ENCODE results near the gene PCNX2.

Gene PCNX2

DNA sequence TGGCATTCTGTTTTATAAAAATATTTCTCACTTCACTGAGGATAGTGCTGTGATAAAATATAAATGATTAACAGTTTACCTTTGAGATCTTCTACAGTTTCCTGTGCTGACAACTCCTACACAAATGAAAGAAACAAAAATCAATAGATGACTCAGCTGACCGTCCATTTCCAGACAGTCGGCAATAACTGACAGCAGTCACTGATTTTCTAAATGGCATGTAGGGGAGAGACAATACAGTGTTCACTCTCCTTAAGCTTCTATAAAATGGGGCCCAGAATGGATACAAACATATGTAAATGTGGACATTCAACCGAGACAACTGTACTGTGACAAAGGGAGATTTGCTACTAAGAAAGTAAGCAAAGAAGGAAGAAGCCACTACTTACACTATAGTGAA lies 34.3 kb downstream of the PCNX2 start:
- DNase-seq (ENCODE audit: low spot score), result peak; percentile 50

DNA sequence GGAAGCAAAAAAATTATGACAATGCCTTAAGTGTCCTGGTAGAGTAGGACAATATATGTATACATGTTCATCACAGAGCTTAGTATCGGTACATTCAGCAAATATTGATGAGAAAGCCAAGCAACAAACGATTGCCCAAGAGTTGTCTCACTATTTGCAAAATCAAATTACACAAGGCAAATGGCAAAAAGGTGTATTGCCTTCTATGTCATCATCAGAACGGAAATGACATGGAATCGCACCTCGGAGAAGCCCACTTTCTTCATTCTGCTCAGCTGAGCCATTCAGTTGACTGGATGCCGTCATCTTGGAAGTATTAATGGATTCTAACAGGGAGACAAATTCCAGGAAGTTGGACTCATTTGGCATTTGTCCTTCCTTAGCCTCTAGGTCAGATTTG lies 37.7 kb downstream of the PCNX2 start:
- DNase-seq (ENCODE audit: low spot score), result no peak

DNA sequence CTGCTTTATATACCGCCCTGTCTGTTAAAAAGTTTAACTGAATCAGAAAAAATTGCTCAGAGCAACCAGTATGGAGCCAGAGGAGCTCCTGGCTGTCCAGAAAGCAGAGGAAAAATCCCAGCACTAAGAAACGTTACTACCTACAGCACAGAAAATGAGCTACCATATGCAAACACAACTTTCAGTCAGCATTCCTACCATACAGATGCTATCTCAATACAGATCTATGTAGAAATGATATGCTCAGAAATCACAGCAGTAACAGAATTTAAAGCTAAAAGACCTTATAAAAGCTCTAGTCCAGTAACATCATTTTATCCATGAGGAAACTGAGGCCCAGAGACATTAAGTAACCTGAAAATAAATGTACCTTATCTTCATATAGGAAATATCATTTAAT lies 38.7 kb downstream of the PCNX2 start:
- no peak for DNase-seq (ENCODE audit: low spot score)

DNA sequence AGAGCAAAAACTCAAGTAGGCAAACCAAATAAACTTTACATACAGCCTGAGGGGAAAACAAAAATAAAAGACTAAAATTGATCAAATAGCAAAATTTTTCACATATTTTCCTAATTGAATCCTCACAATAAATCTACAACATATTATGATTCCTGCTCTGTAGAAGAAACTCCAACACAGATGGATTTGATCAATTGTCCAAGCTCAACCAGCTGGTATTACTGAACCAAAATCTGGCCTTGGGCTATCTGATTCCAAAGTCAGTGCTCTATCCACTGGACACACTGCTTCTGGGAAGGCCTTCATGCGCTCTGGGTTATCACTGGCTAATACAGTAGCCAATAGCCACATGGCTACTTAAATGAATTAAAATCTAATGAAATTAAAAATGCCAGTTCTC lies 39.3 kb downstream of the PCNX2 start:
- no peak for DNase-seq (ENCODE audit: low spot score)

DNA sequence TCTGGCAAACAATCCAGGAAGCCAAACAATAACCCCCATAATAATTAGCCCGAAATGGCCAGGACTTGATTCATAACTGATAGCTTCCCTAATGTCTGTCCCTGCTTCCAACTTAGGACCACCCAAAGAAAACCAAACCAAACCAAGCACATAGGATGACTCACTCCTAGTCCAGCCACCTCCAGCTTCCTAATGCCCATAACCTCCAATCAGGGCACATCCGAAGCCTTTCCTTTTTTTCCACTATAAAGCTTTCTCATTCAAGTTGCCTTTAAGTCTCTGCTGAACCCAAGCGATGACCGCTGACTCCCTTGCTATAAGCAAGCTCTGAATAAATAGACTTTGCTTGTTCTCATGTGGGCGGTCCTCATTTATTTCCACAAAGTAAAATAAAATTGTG lies 40.4 kb downstream of the PCNX2 start:
- DNase-seq (ENCODE audit: low spot score), result no peak

DNA sequence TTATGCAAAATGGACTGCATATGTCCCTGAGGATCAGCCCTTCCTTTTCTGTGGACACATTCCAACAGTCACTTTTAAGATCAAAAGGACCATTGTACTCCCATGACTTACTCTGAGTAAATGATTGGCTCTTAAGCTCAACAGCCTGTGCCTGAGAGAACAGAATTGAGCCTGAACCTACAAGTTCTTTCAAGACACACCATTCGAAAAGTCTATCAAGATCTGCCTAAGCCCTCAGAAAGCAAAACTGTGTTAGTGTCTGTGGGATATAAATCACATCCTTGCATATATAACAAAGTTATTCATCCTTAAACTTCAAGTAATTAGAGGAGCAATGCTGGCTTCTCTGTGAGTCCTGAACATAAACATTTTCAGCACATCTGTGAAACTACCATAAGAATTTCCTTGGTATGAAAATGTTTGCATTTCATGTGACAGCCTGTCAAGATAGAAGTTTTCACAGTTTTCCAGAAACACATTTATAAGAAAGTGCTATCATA lies 41.6 kb downstream of the PCNX2 start:
- no peak for DNase-seq (ENCODE audit: low spot score)

DNA sequence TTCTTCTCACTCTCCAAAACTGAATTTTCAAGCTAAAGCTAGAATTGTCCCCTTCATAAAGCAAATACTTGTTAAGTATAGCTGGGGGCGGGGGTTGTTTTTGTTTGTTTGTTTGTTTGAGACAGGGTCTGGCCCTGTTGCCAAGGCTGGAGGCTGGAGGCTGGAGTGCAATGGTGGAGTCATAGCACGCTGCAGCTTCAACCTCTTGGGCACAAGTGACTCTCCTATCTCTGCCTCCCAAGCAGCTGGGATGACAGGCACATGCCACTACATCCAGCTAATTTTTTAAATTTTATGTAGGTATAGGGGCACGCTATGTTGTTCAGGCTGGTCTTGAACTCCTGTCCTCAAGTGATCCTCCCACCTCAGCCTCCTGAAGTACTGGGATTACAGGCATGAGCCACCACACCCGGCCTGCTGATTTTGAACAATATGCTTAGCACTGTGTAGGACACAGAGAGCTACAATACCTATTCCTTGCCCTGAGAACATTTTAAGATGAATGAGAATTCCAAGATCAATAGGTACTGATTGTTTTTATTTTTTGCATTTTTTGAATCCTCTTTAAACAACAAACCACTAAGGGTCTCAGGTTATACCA lies 42.2 kb downstream of the PCNX2 start:
- DNase-seq (ENCODE audit: low spot score), result no peak

DNA sequence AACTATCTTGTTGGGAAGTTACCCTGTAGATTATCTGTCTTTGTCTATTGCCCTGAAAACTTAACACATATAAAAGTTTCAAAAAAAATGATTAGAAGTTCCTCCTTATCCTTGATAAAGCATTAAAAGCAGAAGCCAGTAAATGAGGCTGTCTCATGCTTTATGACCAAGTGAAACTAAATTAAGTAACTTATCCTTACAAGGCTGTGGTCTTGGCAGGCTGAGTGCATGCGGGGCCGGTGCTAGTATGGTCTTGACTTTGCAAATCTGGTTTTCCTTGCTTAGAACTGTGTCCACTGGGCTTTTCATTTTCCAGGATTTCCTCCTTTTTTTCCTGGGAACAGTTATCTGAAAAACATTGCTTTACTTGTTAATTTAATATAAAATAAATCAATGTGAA lies 43.1 kb downstream of the PCNX2 start:
- no peak for DNase-seq (ENCODE audit: low spot score)

DNA sequence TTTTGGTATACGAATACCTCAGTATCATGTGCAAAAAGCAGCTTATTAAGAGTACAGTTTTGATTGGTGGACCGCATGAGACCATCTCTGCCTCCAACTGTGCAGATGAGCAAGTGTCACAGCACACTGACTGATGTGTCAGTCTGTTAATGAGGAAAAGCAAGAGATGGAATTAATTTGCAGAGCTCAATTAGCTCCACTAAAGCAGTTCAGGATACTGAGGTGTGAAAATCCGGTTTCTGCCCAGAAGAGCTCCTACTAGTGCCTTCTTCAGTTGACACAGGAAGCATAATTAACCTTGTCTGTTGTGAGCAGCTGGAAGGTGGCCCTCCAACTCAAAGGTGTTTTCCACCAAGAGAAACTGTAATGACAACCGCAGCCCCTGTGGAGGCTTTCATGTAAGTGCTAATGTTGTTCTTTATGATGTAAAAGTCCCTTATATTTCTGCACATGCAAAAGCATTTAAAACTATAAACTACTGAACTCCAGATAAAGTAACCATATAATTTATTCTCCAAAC lies 44.3 kb downstream of the PCNX2 start:
- DNase-seq (ENCODE audit: low spot score), result no peak

DNA sequence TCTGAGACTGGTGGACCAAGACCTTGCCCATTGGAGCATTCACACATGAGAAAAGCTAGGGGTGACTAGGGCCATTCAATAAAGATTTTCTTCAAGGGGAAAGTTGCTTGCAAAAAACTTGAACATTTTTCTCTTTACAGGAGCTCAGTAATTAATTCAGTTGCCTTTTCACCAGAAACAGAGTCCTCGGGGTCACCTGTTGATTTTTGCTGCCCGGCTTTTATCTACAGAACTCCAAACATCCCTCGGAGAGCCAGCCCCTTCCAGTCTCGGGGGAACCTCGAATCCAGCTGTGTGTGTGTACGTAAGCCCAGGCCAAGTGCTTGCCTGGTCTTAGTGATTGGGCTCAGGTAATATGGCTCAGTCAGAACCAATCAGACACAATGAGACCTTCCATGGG lies 47.5 kb downstream of the PCNX2 start:
- DNase-seq (ENCODE audit: low spot score), result no peak

DNA sequence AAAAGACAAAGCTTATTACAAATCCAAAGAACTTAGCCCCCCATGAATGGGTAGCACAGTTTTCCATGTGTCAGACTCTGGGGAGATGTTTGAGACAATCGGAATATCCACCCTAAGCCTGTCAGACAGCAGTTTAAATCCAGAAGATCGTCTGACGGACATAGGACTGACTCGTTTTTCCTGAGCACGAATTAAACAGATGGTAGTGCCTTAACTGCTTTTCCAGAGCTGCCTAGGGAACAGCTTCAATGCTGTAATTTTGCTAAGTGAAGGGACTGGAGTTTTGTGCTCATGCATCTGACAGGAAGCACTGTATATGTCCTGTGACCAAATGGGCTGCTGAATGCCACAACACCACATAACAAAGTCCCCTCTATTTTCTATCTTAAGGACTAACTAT lies 48.6 kb downstream of the PCNX2 start:
- DNase-seq (ENCODE audit: low spot score), result no peak

DNA sequence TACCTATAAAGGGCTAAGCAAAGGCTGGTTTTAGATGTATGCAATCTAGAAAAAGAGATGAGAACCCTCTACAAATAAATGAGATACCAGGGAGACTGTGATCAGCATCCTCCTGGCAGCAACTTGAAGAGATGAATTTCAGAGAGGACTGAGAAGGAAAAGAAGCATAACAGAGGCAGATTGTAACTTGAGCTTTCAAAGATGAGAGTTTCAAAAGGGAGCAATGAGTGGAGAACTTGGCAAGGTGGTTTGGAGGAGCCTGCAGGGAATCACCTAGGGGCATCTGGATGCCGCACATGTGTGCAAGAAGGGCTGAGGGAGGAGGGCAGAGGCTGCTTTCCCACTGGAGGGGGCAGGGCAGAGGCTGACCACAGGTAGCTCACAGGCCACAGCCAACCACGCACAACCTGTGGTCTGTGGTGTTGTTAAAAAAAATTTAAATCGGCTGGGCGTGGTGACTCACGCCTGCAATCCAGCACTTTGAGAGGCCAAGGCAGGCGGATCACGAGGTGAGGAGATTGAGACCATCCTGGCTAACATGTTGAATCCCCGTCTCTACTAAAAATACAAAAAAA lies 50.2 kb downstream of the PCNX2 start:
- no peak for DNase-seq (ENCODE audit: low spot score)

DNA sequence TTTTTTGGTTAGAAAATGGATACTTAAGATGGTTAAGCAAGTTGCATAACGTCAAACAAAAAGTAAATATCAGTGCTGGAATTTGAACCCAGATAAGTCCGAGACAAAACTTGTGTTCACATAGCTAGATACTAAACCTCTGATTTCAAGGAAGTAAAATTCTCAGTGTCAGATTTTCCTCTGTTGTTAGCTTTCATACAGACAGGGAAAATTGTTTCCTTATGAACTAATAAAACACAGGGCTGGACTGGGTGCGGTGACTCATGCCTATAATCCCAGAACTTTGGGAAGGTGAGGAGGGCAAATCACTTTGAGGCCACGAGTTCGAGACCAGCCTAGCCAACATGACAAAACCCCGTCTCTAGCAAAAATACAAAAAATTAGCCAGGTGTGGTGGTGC lies 51.3 kb downstream of the PCNX2 start:
- DNase-seq (ENCODE audit: low spot score), result no peak

DNA sequence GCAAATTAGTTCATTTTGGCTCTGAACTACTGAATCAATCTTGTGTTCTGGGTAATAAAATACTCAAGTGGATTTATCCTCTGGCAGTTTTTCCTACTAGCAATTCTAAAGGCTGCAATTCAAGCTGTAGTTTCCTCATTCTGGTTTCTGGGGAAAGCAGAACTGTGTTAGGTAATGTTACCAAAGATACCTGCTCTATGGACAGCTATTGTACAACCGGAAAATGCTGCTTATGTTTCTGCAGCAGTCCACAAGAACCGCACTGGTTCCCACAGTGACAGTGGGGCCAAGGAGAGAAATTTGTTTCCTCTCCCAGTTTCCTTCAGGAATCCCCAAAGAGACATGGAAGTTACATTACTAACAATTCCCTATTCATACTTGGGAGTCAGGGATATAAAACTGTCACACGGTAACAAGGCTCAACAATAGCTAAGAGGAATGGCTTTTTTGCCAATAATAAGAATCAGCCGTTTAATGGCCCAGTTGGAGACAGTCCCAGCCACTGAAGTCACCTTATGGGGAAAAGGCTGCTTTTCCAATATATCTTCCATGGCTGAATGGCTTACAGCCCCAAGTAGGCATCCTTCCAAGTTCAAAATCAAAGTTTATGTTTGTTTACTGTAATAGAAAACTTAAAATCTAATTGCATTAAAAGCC lies 52.6 kb downstream of the PCNX2 start:
- DNase-seq (ENCODE audit: low spot score), result no peak

DNA sequence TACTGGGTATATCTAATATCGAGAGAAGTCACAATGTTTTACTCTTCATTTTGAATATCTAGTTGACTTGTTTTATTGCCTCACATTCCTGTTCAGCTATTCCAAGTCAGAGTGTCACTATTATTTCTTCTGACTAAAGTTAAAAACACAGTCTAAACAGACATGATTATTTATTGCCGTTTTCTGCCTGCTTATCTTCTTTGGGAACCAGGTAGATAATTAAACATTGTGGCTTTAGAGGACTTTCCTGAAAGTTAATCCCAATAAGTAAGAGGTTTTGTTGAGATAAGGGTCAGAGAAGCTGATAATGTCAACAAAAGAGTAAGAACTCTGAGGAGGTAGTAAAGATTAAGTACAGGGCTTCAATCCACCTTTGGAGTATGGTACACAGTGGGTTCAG lies 53.8 kb downstream of the PCNX2 start:
- no peak for DNase-seq (ENCODE audit: low spot score)

DNA sequence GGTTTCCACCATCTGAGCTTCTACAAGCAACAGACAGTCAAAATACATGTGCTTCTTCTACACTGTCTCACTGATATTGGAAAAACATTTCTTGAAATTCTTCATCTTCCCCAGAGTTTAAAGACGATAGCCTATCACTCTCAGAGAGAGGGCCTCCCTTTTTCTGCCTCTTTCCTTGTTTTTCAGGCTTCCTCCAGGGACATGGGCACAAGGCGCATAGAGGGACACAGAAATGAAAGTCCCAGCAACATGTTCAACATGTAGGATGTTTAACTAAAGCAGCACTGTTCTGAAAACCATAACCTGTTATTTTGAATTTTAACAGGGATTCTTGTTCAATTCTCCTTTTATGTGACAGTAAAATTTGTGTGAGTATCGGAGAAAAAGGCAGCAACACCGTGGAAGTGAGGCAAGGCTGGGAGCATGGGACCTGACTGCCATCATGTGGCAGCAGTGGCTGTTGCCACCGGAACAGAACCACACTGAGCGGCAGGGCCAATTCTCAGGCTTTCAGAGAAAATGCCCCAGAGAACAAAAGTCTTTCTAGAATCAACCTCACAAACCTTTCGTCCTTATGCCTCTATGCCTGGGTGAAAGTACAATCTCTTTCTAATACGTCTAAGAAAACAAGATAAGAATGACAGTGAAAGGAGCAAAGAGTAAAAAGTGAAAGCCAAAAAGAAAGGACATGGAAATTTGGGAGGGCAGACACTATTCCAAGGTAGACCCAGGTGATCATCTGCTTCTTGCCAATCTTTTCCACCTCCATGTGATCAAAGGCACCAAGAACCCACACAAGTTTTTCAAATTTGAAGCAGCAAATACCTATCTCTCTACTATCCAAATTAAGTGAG lies 54.5 kb downstream of the PCNX2 start:
- no peak for DNase-seq (ENCODE audit: low spot score)

DNA sequence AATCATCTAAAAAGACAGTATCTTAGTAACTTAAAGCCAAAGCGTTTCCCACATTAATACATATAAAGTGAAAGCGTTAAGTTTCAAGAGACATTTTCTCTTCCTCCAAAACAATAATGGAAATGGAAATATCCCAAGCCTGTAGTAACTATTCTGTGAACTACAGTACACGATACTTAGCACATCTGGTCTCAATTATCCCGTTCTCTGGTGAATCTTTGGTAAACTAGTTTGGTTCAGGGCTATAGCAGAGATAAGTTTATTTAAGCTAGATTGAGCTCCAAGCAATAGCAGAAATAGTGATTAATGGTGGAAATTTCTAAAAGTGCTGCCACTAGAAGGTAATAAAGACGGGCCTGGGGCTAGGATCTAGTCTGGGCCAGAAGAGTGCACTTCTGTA lies 55.2 kb downstream of the PCNX2 start:
- no peak for DNase-seq (ENCODE audit: low spot score)

DNA sequence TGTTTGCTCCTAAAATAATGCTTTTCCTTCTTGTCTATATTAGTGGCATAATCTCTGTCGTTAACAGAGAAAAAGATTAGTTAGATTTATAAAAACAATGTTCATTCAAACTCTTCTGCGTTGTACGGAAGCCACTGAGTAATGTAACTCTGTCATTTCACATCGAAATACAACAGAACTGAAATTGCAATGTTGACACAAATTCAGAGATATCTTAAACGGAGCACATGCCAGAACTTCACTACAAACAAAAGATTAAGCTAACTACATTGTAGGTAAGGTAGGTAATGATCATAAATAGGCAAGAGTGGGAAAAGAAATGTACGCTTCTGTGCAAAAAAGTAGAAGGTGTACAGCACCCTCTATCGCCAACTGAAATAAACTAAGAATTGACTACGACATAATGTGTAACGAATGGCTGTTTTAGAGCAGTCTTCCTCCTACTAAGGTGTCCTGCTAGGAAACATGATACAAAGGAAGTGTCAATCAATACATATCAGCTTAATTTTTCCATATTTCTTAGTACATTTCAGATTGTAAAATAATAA lies 56.6 kb downstream of the PCNX2 start:
- no peak for DNase-seq (ENCODE audit: low spot score)

DNA sequence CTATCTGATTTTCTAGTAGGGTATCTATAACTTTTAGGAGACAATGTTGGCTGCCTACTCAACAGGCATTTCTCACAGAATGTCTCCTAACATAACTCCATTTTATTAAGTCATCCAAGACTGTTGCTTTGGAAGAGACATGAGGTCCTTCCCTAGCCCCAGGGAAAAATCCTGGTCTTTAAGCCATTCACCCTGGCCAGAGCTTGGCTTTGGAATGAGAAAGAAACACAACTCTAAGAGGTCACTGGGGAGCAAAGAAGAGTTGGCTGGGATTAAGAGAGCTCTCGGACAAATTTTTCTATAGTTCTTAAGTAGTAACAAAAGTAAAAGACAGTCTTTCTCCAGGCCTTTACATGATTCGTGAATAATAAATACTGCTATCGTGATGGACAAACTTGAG lies 57.9 kb downstream of the PCNX2 start:
- no peak for DNase-seq (ENCODE audit: low spot score)

DNA sequence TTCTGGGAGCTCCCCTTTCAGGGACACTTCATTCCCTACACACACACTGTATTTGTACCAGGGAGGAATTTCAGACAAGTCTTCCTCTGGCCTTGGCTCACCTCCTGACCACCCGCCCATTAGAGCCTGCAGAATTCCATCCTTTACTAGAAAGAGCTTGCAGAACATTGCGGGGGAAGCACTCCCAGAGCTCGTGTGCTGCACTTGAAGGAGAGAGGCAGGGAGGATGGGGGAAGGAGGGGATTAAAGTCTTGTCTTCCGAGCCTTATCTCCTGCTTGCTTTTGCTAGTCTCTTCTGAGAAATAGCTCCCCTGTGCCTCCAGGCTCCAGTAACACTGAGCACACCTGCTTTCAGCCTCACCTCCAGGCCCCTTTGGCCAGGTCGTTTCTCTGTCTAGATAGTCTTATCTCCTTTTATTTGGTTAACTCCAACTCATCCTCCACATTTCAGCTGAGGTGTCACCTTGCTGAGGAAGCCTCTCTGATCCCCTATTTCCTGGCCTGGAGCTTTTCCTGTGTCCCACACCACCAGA lies 62.0 kb downstream of the PCNX2 start:
- no peak for DNase-seq (ENCODE audit: low spot score)

DNA sequence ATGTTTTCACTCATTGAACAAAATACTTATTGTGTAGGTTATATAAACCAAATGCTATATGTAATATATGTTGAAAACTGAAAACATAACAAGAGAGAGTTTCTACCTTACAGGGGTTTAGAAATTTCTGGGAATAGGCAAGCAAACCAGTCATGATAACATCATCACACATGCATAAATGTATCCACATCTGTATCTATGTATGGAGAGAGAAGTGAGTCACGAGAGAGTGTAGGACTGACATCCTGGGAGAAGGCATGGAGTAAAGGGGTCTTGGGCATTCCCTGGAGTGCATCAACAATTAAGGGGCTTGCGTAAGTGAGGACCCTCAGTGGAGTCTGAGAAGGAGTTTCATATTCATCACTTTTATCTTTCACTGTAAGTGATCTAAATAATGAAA lies 65.5 kb downstream of the PCNX2 start:
- DNase-seq (ENCODE audit: low spot score), result no peak

DNA sequence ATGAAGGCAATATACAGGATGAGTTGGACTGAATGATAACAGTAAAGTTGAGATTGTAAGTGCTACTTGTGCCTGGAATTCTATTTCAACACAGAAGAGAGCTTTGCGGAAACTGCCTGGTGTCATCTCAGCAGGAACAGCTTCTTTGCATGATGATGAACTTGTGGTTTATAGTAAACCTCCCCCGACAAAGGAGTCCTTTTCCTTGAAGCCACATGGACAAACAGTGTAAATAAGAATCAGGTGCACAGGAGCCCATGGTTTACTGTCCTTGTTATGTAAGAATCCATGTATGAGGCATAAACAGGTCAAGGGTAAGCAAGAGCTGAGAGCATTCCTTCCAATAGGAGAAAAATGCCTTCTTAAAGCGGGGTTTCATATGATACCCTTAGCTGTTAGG lies 66.2 kb downstream of the PCNX2 start:
- no peak for DNase-seq (ENCODE audit: low spot score)

All from activated CD4-positive, alpha-beta T cell treated with anti-CD3 and anti-CD28 coated beads, Interleukin-2, Interleukin-4, amounts not matched to agents 100 ng/mL and 50 ng/mL, durations not matched to agents 16 hours and 8 hours (primary cell).